Rectal smooth muscle tissue (tissue), 1 donor: Measurements from ENCODE around the gene SZRD1.

Experiments used
- H3K27ac ChIP-seq: one replicate; pipeline ENCODE4 v1.7.0; 2013; ENCODE audit warnings: low read depth, low read length, inconsistent platforms
- H3K27me3 ChIP-seq: one replicate; pipeline ENCODE4 v1.7.0; 2013; ENCODE audit warnings: low read length; ENCODE audit not compliant: control insufficient read depth, insufficient read depth
- H3K36me3 ChIP-seq: one replicate; pipeline ENCODE4 v1.7.0; 2013; ENCODE audit warnings: low read length; ENCODE audit not compliant: control insufficient read depth, insufficient read depth
- H3K4me1 ChIP-seq: one replicate; pipeline ENCODE4 v1.7.0; 2013; ENCODE audit warnings: low read length; ENCODE audit not compliant: control insufficient read depth, insufficient read depth
- H3K4me3 ChIP-seq: one replicate; pipeline ENCODE4 v1.7.0; 2013; ENCODE audit warnings: low read length
- H3K9ac ChIP-seq: one replicate; pipeline ENCODE4 v1.7.0; 2013; ENCODE audit warnings: low read length

The SZRD1 gene

GRCh38 chr1:16440131-16440469, 73.1 kb downstream of the SZRD1 start:
- Histone ChIP-seq H3K36me3 (peaks cover 11% of the 10 kb centered on the region), H3K9ac (peak overlapping the region; percentile 3), H3K27ac (peak overlapping the region; percentile 80), H3K27me3 (no peaks in the 10 kb centered on the region), H3K4me3 (peak overlapping the region; percentile 100), H3K4me1 (no peaks in the 10 kb centered on the region)

GRCh38 chr1:16440470-16441281, 73.6 kb downstream of the SZRD1 start, which contains the start of gene NECAP2:
Gene NECAP2, plus strand, starts transcription at chr1:16440724. Its CDS starts 38 bp downstream, at chr1:16440762.
- Histone ChIP-seq H3K9ac (peak within 1 kb of the TSS; percentile 95), H3K27ac (peak within 1 kb of the TSS; percentile 80), H3K4me3 (peak within 1 kb of the TSS; percentile 100), H3K27me3 (no peaks in the 10 kb centered on the region), H3K36me3 (peaks cover 13% of the 10 kb centered on the region), H3K4me1 (no peaks in the 10 kb centered on the region)

GRCh38 chr1:16441282-16441665, 74.2 kb downstream of the SZRD1 start:
- H3K4me3 ChIP-seq, result peak overlapping the region; percentile 100
- H3K27me3 ChIP-seq, result no peaks in the 10 kb centered on the region
- no peaks in the 10 kb centered on the region for H3K4me1 ChIP-seq
- H3K27ac ChIP-seq, result no peak overlapping the region
- H3K9ac ChIP-seq, result peak overlapping the region; percentile 95
- H3K36me3 ChIP-seq, result peaks cover 13% of the 10 kb centered on the region

DNA sequence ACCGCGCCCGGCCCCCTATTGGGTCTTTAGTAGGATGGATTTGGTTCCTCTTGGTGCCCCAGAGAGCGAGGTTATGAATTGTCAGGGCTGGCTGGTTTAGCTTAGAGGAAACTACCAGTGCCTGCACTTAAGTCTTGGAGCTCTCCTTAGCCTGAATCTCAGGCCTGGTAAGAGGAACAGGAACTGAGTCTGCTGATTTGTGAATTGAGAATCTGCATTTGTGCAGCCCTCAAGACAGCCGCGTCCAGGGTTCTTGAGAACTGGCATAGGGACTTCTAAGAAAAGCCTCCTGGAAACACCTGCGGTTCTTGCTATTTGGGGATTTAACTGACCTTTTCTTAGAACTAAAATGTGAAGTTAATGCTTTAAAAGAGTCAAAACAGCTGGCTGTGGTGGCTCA, 75.2 kb downstream of the SZRD1 start:
- Histone ChIP-seq H3K36me3 (peaks cover 16% of the 10 kb centered on the region), H3K4me1 (no peaks in the 10 kb centered on the region), H3K4me3 (peak overlapping the region; percentile 8), H3K27ac (no peak overlapping the region), H3K27me3 (no peaks in the 10 kb centered on the region), H3K9ac (no peak overlapping the region)

- H3K4me3 ChIP-seq, result no peak overlapping the region
- no peaks in the 10 kb centered on the region for H3K4me1 ChIP-seq
- no peak overlapping the region for H3K27ac ChIP-seq
- H3K27me3 ChIP-seq, result no peaks in the 10 kb centered on the region
- no peak overlapping the region for H3K9ac ChIP-seq
- H3K36me3 ChIP-seq, result peaks cover 21% of the 10 kb centered on the region
Observed at GRCh38 chr1:16442941-16443340, 75.9 kb downstream of the SZRD1 start.

- Histone ChIP-seq H3K4me3 (no peak overlapping the region), H3K4me1 (no peaks in the 10 kb centered on the region), H3K9ac (no peak overlapping the region), H3K27ac (no peak overlapping the region), H3K36me3 (peaks cover 32% of the 10 kb centered on the region), H3K27me3 (no peaks in the 10 kb centered on the region)
Observed at GRCh38 chr1:16443975-16444770, 77.1 kb downstream of the SZRD1 start.

DNA sequence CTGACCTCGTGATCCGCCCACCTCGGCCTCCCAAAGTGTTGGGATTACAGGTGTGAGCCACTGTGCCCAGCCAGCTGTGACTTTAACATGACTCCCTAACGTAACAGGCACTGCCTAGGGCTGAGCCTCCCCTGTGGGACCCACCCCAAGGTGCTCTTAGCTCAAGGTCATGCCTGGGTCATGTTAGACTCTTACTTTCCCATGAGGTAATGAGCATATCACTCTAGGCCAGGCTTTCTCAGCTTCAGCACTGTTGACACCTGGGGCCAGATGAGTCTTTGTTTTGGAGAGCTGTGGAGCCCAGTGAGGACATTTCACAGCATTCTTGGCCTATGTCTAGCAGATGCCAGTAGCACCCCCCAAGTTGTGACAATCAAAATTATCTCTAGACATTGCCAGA, 78.0 kb downstream of the SZRD1 start:
- Histone ChIP-seq H3K4me1 (no peaks in the 10 kb centered on the region), H3K27me3 (no peaks in the 10 kb centered on the region), H3K36me3 (peaks cover 38% of the 10 kb centered on the region), H3K27ac (no peak overlapping the region), H3K9ac (no peak overlapping the region), H3K4me3 (no peak overlapping the region)

- H3K9ac ChIP-seq, result no peak overlapping the region
- H3K4me1 ChIP-seq, result no peaks in the 10 kb centered on the region
- H3K4me3 ChIP-seq, result no peak overlapping the region
- H3K27me3 ChIP-seq, result no peaks in the 10 kb centered on the region
- H3K36me3 ChIP-seq, result peaks cover 41% of the 10 kb centered on the region
- H3K27ac ChIP-seq, result no peak overlapping the region
Observed at GRCh38 chr1:16446116-16446515, 79.1 kb downstream of the SZRD1 start.

DNA sequence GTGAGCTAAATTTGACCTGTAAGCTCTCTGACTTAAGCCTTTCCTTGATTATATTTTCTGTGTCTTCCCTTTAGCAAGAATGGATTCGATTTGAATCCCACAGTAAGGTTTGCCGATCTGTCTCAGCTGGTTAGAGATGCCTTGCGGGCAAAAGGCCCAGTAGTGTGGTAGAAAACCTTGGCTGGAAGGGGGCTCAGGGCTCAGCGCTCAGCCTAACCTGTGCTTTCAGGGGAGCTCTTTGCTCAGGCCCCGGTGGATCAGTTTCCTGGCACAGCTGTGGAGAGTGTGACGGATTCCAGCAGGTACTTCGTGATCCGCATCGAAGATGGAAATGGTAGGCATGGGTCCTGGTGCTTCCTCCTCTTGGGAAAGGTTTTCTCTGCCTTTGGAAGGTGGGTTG, 80.6 kb downstream of the SZRD1 start:
- Histone ChIP-seq H3K9ac (no peak overlapping the region), H3K36me3 (peaks cover 48% of the 10 kb centered on the region), H3K4me1 (no peaks in the 10 kb centered on the region), H3K27ac (no peak overlapping the region), H3K4me3 (no peak overlapping the region), H3K27me3 (no peaks in the 10 kb centered on the region)
